Stimulated activated CD8-positive, alpha-beta memory T cell treated with anti-CD3 and anti-CD28 coated beads, Interleukin-2, amount 100 ng/mL, for 48 hours (primary cell): ENCODE measurements around the gene FAM53A.
"Not testable (repeated sequence)": the region's sequence is repeated elsewhere in the genome, so short reads cannot be mapped to it uniquely, and the experiment has no call there.

Experiments
- DNase-seq, 2 donors: peaks; one replicate each; pipeline ENCODE4 v3.0.0-alpha.2; 2020; ENCODE audit warnings: low read depth in 2 of 2

FAM53A gene

GRCh38 chr4:1607436-1608195 lies 76.5 kb downstream of the FAM53A start:
- DNase-seq: not testable (repeated sequence)

- DNase-seq: no peak
Observed at GRCh38 chr4:1604706-1605205, 79.4 kb downstream of the FAM53A start.

- DNase-seq: no peak
Observed at GRCh38 chr4:1604181-1604705, 79.9 kb downstream of the FAM53A start.

- DNase-seq: no peak
Observed at GRCh38 chr4:1603413-1604135, 80.5 kb downstream of the FAM53A start.

GRCh38 chr4:1602655-1603412 lies 81.3 kb downstream of the FAM53A start:
- no peak for DNase-seq

- DNase-seq: no peak
Observed at GRCh38 chr4:1601852-1602654, 82.1 kb downstream of the FAM53A start.

- DNase-seq: no peak
Observed at GRCh38 chr4:1601533-1601835, 82.6 kb downstream of the FAM53A start.

GRCh38 chr4:1600811-1601532 lies 83.1 kb downstream of the FAM53A start:
- DNase-seq: no peak

- no peak for DNase-seq
Observed at GRCh38 chr4:1600211-1600780, 83.8 kb downstream of the FAM53A start.

- DNase-seq: no peak
Observed at GRCh38 chr4:1599491-1600210, 84.5 kb downstream of the FAM53A start.

GRCh38 chr4:1599026-1599481 lies 85.1 kb downstream of the FAM53A start:
- no peak for DNase-seq

- no peak for DNase-seq
Observed at GRCh38 chr4:1598206-1599025, 85.7 kb downstream of the FAM53A start.

- DNase-seq: no peak
Observed at GRCh38 chr4:1597021-1597931, 86.8 kb downstream of the FAM53A start.

- DNase-seq: no peak
Observed at GRCh38 chr4:1596393-1596792, 87.7 kb downstream of the FAM53A start.

GRCh38 chr4:1595789-1596325 lies 88.3 kb downstream of the FAM53A start:
- DNase-seq: no peak

GRCh38 chr4:1594871-1595788 lies 89.0 kb downstream of the FAM53A start:
- DNase-seq: no peak
